Measurements from ENCODE around the gene DDAH1. TPM values are rescaled to one million over a fixed set of nuclear protein-coding genes. Genes with fewer than 3 reads are reported as not detected.

Gene DDAH1
- total and polyA plus RNA-seq, 2 experiments from 2014 or later = 29.4 to 41.7 TPM

GRCh38 chr1:85428471-85429089 lies 36.4 kb downstream of the DDAH1 start:
- H3K36me3 Mint-ChIP-seq (ENCODE audit: low read depth) = peaks cover 8% of the 10 kb centered on the region; the same call in 2 of the 3 replicates
- ATAC-seq = no peak
- no peak for DNase-seq (ENCODE audit: low spot score)
- Histone ChIP-seq H3K27ac (ENCODE audit: low read depth) (no peak overlapping the region), H2AFZ (no peak overlapping the region), H3K4me1 (ENCODE audit: insufficient read depth) (peaks cover 4% of the 10 kb centered on the region; the same call in 1 of the 2 replicates), H3F3A (replicated peaks; ENCODE audit: low read depth) (no peaks in the 10 kb centered on the region), H3K9me2 (ENCODE audit: insufficient read depth) (no peaks in the 10 kb centered on the region), H3K4me2 (no peak overlapping the region), H4K20me1 (replicated peaks; ENCODE audit: insufficient read depth) (no peaks in the 10 kb centered on the region), H3K4me3 (no peak overlapping the region), H3K36me3 (ENCODE audit: insufficient read depth) (no peaks in the 10 kb centered on the region), H3K27me3 (ENCODE audit: insufficient read depth) (no peaks in the 10 kb centered on the region), H3K79me2 (replicated peaks; ENCODE audit: insufficient read depth) (no peaks in the 10 kb centered on the region)
- H3K27ac Mint-ChIP-seq = no peak overlapping the region
- no peak for TF ChIP-seq POLR2AphosphoS5 (IDR thresholded peaks at IDR 0.05; ENCODE audit: low read depth)
- no peak for TF ChIP-seq STAT1 (IDR thresholded peaks at IDR 0.05; ENCODE audit: unreplicated experiment)
- TF ChIP-seq NANOG (IDR thresholded peaks at IDR 0.05; ENCODE audit: borderline replicate concordance) = no peak
- no peak for TF ChIP-seq CTCF (conservative IDR thresholded peaks at IDR 0.05; ENCODE audit: low read depth in 2 of 2)
- TF ChIP-seq EZH2phosphoT487 (IDR thresholded peaks at IDR 0.05; ENCODE audit: unreplicated experiment) = no peak
- TF ChIP-seq JUNB (IDR thresholded peaks at IDR 0.05; ENCODE audit: unreplicated experiment) = no peak
- no peak overlapping the region for H3K4me3 Mint-ChIP-seq
- peaks cover 7% of the 10 kb centered on the region; the same call in 2 of the 3 replicates for H3K4me1 Mint-ChIP-seq
- no peaks in the 10 kb centered on the region; the same call in 2 of the 3 replicates for H3K9me3 Mint-ChIP-seq
- H3K27me3 Mint-ChIP-seq (ENCODE audit: insufficient read depth, low read depth, poor library complexity) = peaks cover 3% of the 10 kb centered on the region

- Mint-ChIP-seq H3K4me1 (peaks cover 7% of the 10 kb centered on the region; the same call in 2 of the 3 replicates), H3K9me3 (no peaks in the 10 kb centered on the region; the same call in 2 of the 3 replicates), H3K27ac (peak overlapping the region; percentile 20; the same call in 1 of the 2 replicates), H3K27me3 (ENCODE audit: insufficient read depth, low read depth, poor library complexity) (peaks cover 3% of the 10 kb centered on the region), H3K36me3 (ENCODE audit: low read depth) (peaks cover 8% of the 10 kb centered on the region; the same call in 2 of the 3 replicates), H3K4me3 (no peak overlapping the region)
- no peaks in the 10 kb centered on the region for H3F3A ChIP-seq (replicated peaks; ENCODE audit: low read depth)
- no peaks in the 10 kb centered on the region for H3K9me2 ChIP-seq (ENCODE audit: insufficient read depth)
- TF ChIP-seq ETS1 (IDR thresholded peaks at IDR 0.05) (no peak), CTCF (conservative IDR thresholded peaks at IDR 0.05; ENCODE audit: low read depth in 2 of 2) (no peak), STAT1 (IDR thresholded peaks at IDR 0.05; ENCODE audit: unreplicated experiment) (no peak), POLR2AphosphoS5 (IDR thresholded peaks at IDR 0.05; ENCODE audit: low read depth) (no peak), ZNF331 (CRISPR knock-in tag; IDR thresholded peaks at IDR 0.05; ENCODE audit: low read depth) (no peak), EZH2 (IDR thresholded peaks at IDR 0.05; ENCODE audit: low read depth, unreplicated experiment) (no peak)
- H3K27ac ChIP-seq (ENCODE audit: low read depth) = no peak overlapping the region
- no peaks in the 10 kb centered on the region for H3K79me2 ChIP-seq (replicated peaks; ENCODE audit: insufficient read depth)
- H3K27me3 ChIP-seq (ENCODE audit: insufficient read depth) = no peaks in the 10 kb centered on the region
- H4K20me1 ChIP-seq (replicated peaks; ENCODE audit: insufficient read depth) = no peaks in the 10 kb centered on the region
- H3K4me2 ChIP-seq = no peak overlapping the region
- no peak for DNase-seq (ENCODE audit: low spot score)
- H3K36me3 ChIP-seq (ENCODE audit: insufficient read depth) = no peaks in the 10 kb centered on the region
- no peak overlapping the region for H3K4me3 ChIP-seq
- H2AFZ ChIP-seq = no peak overlapping the region
- ATAC-seq = no peak
- H3K4me1 ChIP-seq (ENCODE audit: insufficient read depth) = peaks cover 4% of the 10 kb centered on the region; the same call in 1 of the 2 replicates
Observed at GRCh38 chr1:85427849-85428248, 37.1 kb downstream of the DDAH1 start.

Data from GM23338 (cell line).